ENCODE measurements around the gene ECHS1.

- TF ChIP-seq EZH2 (IDR thresholded peaks at IDR 0.05; ENCODE audit: insufficient read depth, poor library complexity, severe bottlenecking) (no peak), EZH2phosphoT487 (IDR thresholded peaks at IDR 0.05; ENCODE audit: insufficient read depth, low read depth) (no peak)
These were observed 26.0 kb upstream of the ECHS1 start for GRCh38 chr10:133399123-133399601.

Data from GM23248 (cell line).